Neural cell (in vitro differentiated cells): ENCODE measurements around the gene CEP295NL. TPM values are rescaled to one million over a fixed set of nuclear protein-coding genes. Genes with fewer than 3 reads are reported as not detected.

ENCODE experiments used
- H2AFZ ChIP-seq: fragments of 200-600, 300-800 bp; sonication (generic), shearing (Covaris generic); 2 replicates; pipeline ENCODE4 v1.6.0; 2014; ENCODE audit warnings: low read depth, mild to moderate bottlenecking, antibody characterized with exemption, low read length, moderate library complexity
- H3F3A ChIP-seq: fragments of 200-600 bp; shearing (Covaris generic); 2 replicates; pipeline ENCODE4 v1.6.1; 2016; ENCODE audit warnings: mild to moderate bottlenecking, moderate library complexity, mixed read lengths, antibody characterized with exemption, low read length; ENCODE audit not compliant: insufficient read depth, poor library complexity, severe bottlenecking
- H3K27ac ChIP-seq: fragments of 200-600, 300-800 bp; sonication (generic), shearing (Covaris generic); 2 replicates; pipeline ENCODE4 v1.5.1; 2014; ENCODE audit warnings: mild to moderate bottlenecking, low read length, moderate library complexity
- H3K27me3 ChIP-seq: fragments of 300-800, 200-600 bp; sonication (generic), shearing (Covaris generic); 2 replicates; pipeline ENCODE4 v1.6.0; 2014; ENCODE audit warnings: mild to moderate bottlenecking, low read depth, low read length, moderate library complexity; ENCODE audit not compliant: insufficient read depth
- H3K36me3 ChIP-seq: fragments of 300-800, 200-600 bp; sonication (generic), shearing (Covaris generic); 2 replicates; pipeline ENCODE4 v1.5.1; 2014; ENCODE audit warnings: mild to moderate bottlenecking, antibody characterized with exemption, low read length, moderate library complexity; ENCODE audit not compliant: insufficient read depth
- H3K4me2 ChIP-seq: fragments of 300-800, 200-600 bp; sonication (generic), shearing (Covaris generic); 2 replicates; pipeline ENCODE4 v1.6.0; 2014; ENCODE audit warnings: mild to moderate bottlenecking, low read length
- H3K4me3 ChIP-seq: fragments of 300-800, 200-600 bp; sonication (generic), shearing (Covaris generic); 2 replicates; pipeline ENCODE4 v1.5.1; 2014; ENCODE audit warnings: mild to moderate bottlenecking, low read length, moderate library complexity
- H3K79me2 ChIP-seq: fragments of 200-600 bp; shearing (Covaris generic); replicated peaks from 2 replicates; pipeline ENCODE4 v1.6.0; 2014; ENCODE audit warnings: mild to moderate bottlenecking, low read length, moderate library complexity; ENCODE audit not compliant: insufficient read depth
- H3K9ac ChIP-seq: fragments of 300-800, 200-600 bp; sonication (generic), shearing (Covaris generic); 2 replicates; pipeline ENCODE4 v1.6.1; 2016; ENCODE audit warnings: mild to moderate bottlenecking, low read length, mixed read lengths
- H3K9me2 ChIP-seq: fragments of 200-600 bp; shearing (Covaris generic); 2 replicates; pipeline ENCODE4 v1.6.1; 2016; ENCODE audit warnings: mild to moderate bottlenecking, low read length, mixed read lengths; ENCODE audit not compliant: insufficient read depth
- H3K9me3 ChIP-seq: fragments of 200-600, 300-800 bp; sonication (generic), shearing (Covaris generic); 2 replicates; pipeline ENCODE4 v1.6.1; 2016; ENCODE audit warnings: mild to moderate bottlenecking, mixed run types, low read length, moderate library complexity, mixed read lengths
- H4K20me1 ChIP-seq: fragments of 200-600 bp; shearing (Covaris generic); 2 replicates; pipeline ENCODE4 v1.6.1; 2016; ENCODE audit warnings: mild to moderate bottlenecking, mixed run types; ENCODE audit not compliant: insufficient read depth
- CTCF ChIP-seq: fragments of 450-650 bp; IDR thresholded peaks from 2 replicates; pipeline ENCODE4 v1.5.1; 2014; ENCODE audit warnings: antibody characterized with exemption, mild to moderate bottlenecking, moderate library complexity; ENCODE audit not compliant: poor library complexity, severe bottlenecking
- EP300 ChIP-seq: fragments of 450-650 bp; conservative IDR thresholded peaks from 2 replicates; pipeline ENCODE4 v1.6.1; 2014; ENCODE audit warnings: antibody characterized with exemption, mild to moderate bottlenecking, moderate library complexity; ENCODE audit not compliant: poor library complexity, severe bottlenecking
- EZH2 ChIP-seq: fragments of 200-600, 300-800 bp; shearing (Covaris generic), sonication (generic); IDR thresholded peaks from 2 replicates; pipeline ENCODE4 v1.6.1; 2014; ENCODE audit warnings: antibody characterized with exemption, low read length, borderline replicate concordance, mild to moderate bottlenecking; ENCODE audit not compliant: insufficient read depth, poor library complexity, severe bottlenecking
- MXI1 ChIP-seq: fragments of 450-650 bp; conservative IDR thresholded peaks from 2 replicates; pipeline ENCODE4 v1.6.1; 2014; ENCODE audit warnings: antibody characterized with exemption, mild to moderate bottlenecking; ENCODE audit not compliant: poor library complexity, severe bottlenecking
- POLR2AphosphoS5 ChIP-seq: IDR thresholded peaks from 2 replicates; pipeline ENCODE4 v1.6.1; 2012
- RAD21 ChIP-seq: fragments of 450-650 bp; conservative IDR thresholded peaks from 2 replicates; pipeline ENCODE4 v1.6.1; 2014; ENCODE audit warnings: antibody characterized with exemption, mild to moderate bottlenecking, moderate library complexity
- SMC3 ChIP-seq: fragments of 450-650 bp; conservative IDR thresholded peaks from 2 replicates; pipeline ENCODE4 v1.6.1; 2014; ENCODE audit warnings: antibody characterized with exemption, mild to moderate bottlenecking, moderate library complexity; ENCODE audit not compliant: poor library complexity
- TAF1 ChIP-seq: IDR thresholded peaks from 2 replicates; pipeline ENCODE4 v1.6.1; 2012; ENCODE audit warnings: low read depth
- polyA plus RNA-seq: library from polyadenylated mRNA; depleted of rRNA; stranded (reverse); fragments of >200 nt; gene quantifications from 2 replicates; pipeline ENCODE4 v1.2.3, GENCODE V29; 2014
- TF ChIP-seq, protein P1 (sequence below): IDR thresholded peaks from 2 replicates; pipeline ENCODE4 v1.6.1; 2012; ENCODE audit warnings: borderline replicate concordance

CEP295NL gene
- polyA plus RNA-seq, 1 donor from 2014 or later = not detected

- Histone ChIP-seq H3K4me2 (no peak overlapping the region), H3K9me3 (no peaks in the 10 kb centered on the region), H3K27ac (no peak overlapping the region), H3F3A (no peaks in the 10 kb centered on the region), H2AFZ (no peak overlapping the region), H3K9me2 (no peaks in the 10 kb centered on the region), H3K79me2 (no peaks in the 10 kb centered on the region), H3K4me3 (no peak overlapping the region), H3K9ac (no peak overlapping the region), H4K20me1 (no peaks in the 10 kb centered on the region), H3K27me3 (no peaks in the 10 kb centered on the region), H3K36me3 (no peaks in the 10 kb centered on the region)
- peak; percentile 84 for TF ChIP-seq RAD21
- no peak for TF ChIP-seq EZH2
- no peak for TF ChIP-seq MXI1
- TF ChIP-seq TAF1 = no peak
- peak; percentile 84 for TF ChIP-seq CTCF
- TF ChIP-seq, protein P1, sequence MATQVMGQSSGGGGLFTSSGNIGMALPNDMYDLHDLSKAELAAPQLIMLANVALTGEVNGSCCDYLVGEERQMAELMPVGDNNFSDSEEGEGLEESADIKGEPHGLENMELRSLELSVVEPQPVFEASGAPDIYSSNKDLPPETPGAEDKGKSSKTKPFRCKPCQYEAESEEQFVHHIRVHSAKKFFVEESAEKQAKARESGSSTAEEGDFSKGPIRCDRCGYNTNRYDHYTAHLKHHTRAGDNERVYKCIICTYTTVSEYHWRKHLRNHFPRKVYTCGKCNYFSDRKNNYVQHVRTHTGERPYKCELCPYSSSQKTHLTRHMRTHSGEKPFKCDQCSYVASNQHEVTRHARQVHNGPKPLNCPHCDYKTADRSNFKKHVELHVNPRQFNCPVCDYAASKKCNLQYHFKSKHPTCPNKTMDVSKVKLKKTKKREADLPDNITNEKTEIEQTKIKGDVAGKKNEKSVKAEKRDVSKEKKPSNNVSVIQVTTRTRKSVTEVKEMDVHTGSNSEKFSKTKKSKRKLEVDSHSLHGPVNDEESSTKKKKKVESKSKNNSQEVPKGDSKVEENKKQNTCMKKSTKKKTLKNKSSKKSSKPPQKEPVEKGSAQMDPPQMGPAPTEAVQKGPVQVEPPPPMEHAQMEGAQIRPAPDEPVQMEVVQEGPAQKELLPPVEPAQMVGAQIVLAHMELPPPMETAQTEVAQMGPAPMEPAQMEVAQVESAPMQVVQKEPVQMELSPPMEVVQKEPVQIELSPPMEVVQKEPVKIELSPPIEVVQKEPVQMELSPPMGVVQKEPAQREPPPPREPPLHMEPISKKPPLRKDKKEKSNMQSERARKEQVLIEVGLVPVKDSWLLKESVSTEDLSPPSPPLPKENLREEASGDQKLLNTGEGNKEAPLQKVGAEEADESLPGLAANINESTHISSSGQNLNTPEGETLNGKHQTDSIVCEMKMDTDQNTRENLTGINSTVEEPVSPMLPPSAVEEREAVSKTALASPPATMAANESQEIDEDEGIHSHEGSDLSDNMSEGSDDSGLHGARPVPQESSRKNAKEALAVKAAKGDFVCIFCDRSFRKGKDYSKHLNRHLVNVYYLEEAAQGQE = no peak
- TF ChIP-seq POLR2AphosphoS5 = no peak
- peak; percentile 85 for TF ChIP-seq SMC3
Observed at GRCh38 chr17:78865682-78866390, 37.2 kb downstream of the CEP295NL start.

DNA sequence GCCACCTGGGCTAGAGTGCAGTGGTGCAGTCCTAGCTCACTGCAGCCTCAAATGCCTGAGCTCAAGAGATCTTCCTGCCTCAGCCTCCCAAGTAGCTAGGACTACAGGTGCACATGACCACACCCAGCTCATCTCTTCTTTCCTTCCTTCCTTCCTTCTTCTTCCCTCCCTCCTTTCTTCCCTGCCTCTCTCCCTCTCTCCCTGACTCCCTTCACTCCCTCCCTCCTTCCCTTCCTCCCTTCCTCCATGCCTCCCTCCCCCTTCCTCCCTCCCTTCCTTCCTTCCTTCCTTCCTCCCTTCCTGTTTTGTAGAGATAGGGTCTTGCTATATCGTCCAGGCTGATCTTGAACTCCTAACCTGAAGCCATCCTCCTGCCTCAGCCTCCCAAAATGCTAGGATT is 38.9 kb downstream of the CEP295NL start:
- no peaks in the 10 kb centered on the region for H3K79me2 ChIP-seq

More for the DNA sequence above, 38.9 kb downstream of the CEP295NL start:
- no peaks in the 10 kb centered on the region for H3K9me3 ChIP-seq
- H3K4me2 ChIP-seq = no peak overlapping the region
- no peak for TF ChIP-seq POLR2AphosphoS5
- TF ChIP-seq EP300 = no peak
- TF ChIP-seq, protein P1 = no peak
- TF ChIP-seq MXI1 = no peak
- TF ChIP-seq EZH2 = no peak
- TF ChIP-seq RAD21 = no peak
- no peak for TF ChIP-seq TAF1
- TF ChIP-seq CTCF = no peak
- no peak for TF ChIP-seq SMC3
- no peaks in the 10 kb centered on the region for H3K27me3 ChIP-seq
- no peak overlapping the region for H2AFZ ChIP-seq
- H3K9ac ChIP-seq = no peak overlapping the region
- H3K27ac ChIP-seq = no peak overlapping the region
- H3F3A ChIP-seq = no peaks in the 10 kb centered on the region
- H4K20me1 ChIP-seq = no peaks in the 10 kb centered on the region
- H3K9me2 ChIP-seq = no peaks in the 10 kb centered on the region
- no peak overlapping the region for H3K4me3 ChIP-seq
- H3K36me3 ChIP-seq = no peaks in the 10 kb centered on the region
